Erythroblast (primary cell): ENCODE data around the gene IDUA.

Experiments used
- GATA1 ChIP-seq: IDR thresholded peaks from 2 replicates; pipeline ENCODE4 v1.6.1; 2011; ENCODE audit warnings: low read depth, mild to moderate bottlenecking, control low read depth, low read length, moderate library complexity
- POLR2A ChIP-seq: IDR thresholded peaks from 2 replicates; pipeline ENCODE4 v1.6.1; 2011; ENCODE audit warnings: mild to moderate bottlenecking, low read length

GRCh38 chr4:1039493-1040343 is 52.9 kb downstream of the IDUA start:
- TF ChIP-seq POLR2A (no peak), GATA1 (no peak)
